Esophagus squamous epithelium (tissue), 5 donors: ENCODE measurements around the gene JUNB. TPM values are rescaled to one million over a fixed set of nuclear protein-coding genes. Genes with fewer than 3 reads are reported as not detected.

ENCODE experiments used
- DNase-seq: peaks from one replicate; lab custom pipeline; 2025; lab: John Stamatoyannopoulos, UW
- H3K27ac ChIP-seq, 4 donors: fragments of 200-600 bp; sonication (generic); one replicate each; pipeline ENCODE4 v1.5.1; 2016 to 2019; ENCODE audit warnings: mild to moderate bottlenecking in 1 of 4
- H3K27me3 ChIP-seq, 4 donors: fragments of 200-600 bp; sonication (generic); 1 replicate in 3 of 4; 2 replicates in 1 of 4; pipeline versions ENCODE4 v1.5.1 to v1.6.0; 2017 to 2021; ENCODE audit warnings: antibody characterized with exemption in 1 of 4
- H3K36me3 ChIP-seq, 3 donors: fragments of 200-600 bp; sonication (generic); one replicate each; pipeline ENCODE4 v1.5.1; 2016 to 2019
- H3K4me1 ChIP-seq, 3 donors: fragments of 200-600 bp; sonication (generic); one replicate each; pipeline ENCODE4 v1.5.1; 2017 to 2019
- H3K4me3 ChIP-seq, 4 donors: fragments of 200-600 bp; sonication (generic); 1 replicate in 3 of 4; 2 replicates in 1 of 4; pipeline ENCODE4 v1.5.1; 2016 to 2019; ENCODE audit warnings: mild to moderate bottlenecking in 2 of 4, moderate library complexity in 1 of 4
- H3K9me3 ChIP-seq, 3 donors: fragments of 200-600 bp; sonication (generic); one replicate each; pipeline ENCODE4 v1.5.1; 2016 to 2019
- CTCF ChIP-seq, 6 experiments: fragments of 450-650 bp in 4 of 6; fragments of 200-600 bp in 2 of 6; sonication (generic) in 2 of 6; IDR thresholded peaks; one replicate each; pipeline ENCODE4 v1.5.1; 2016 to 2019; ENCODE audit warnings: antibody characterized with exemption in 6 of 6, mild to moderate bottlenecking in 4 of 6, moderate library complexity in 4 of 6
- POLR2A ChIP-seq, 4 donors: fragments of 450-650 bp; IDR thresholded peaks; one replicate each; pipeline ENCODE4 v1.6.1; 2017; ENCODE audit warnings: antibody characterized with exemption in 4 of 4, mild to moderate bottlenecking in 4 of 4, moderate library complexity in 3 of 4
- WGBS, 2 donors: methylation state at CpG; one replicate each; pipeline ENCODE4 v1.1.5; 2018; 5-methylcytosine and 5-hydroxymethylcytosine counted together
- intact Hi-C: fragments of 100-400 bp; cut with DNase I; formaldehyde crosslinking; loops from one replicate; pipeline ENCODE4 v1.15.0; 2022
- total RNA-seq, 4 donors: library from RNA; depleted of rRNA; stranded (reverse); fragments of >200 nt; gene quantifications; one replicate each; pipeline ENCODE4 v1.1.0, GENCODE V29; 2016
- donor health status: DM: yes; HTN: yes; CAD: no.

Gene JUNB
- total RNA-seq, 4 donors from 2014 or later: 260 to 945 (median 388) TPM

- WGBS, 2 donors: 28 to 43% methylated on average over 7 to 14 of the region's 60 CpGs
- Histone ChIP-seq H3K9me3 (no peaks in the 10 kb centered on the region), H3K27ac (peak overlapping the region in 2 of 4 donors; percentile 36 to 59), H3K4me1 (peaks cover 11 to 14% (median 11%) of the 10 kb centered on the region in 3 donors), H3K4me3 (peak overlapping the region in 3 of 4 donors; percentile 29 to 59 (median 41)), H3K36me3 (peaks cover 0 to 15% (median 3%) of the 10 kb centered on the region in 3 donors), H3K27me3 (peaks cover 0 to 12% (median 0%) of the 10 kb centered on the region in 4 donors)
- intact Hi-C loops: no loop called here
- TF ChIP-seq POLR2A (IDR thresholded peaks at IDR 0.05): no peak
- TF ChIP-seq CTCF (IDR thresholded peaks at IDR 0.05): peak; percentile 86 to 96 (median 94)
- DNase-seq: no peak
These were observed 33.6 kb upstream of the JUNB start for GRCh38 chr19:12757544-12758274.

- Histone ChIP-seq H3K4me1 (peaks cover 11 to 14% (median 11%) of the 10 kb centered on the region in 3 donors), H3K9me3 (no peaks in the 10 kb centered on the region), H3K27me3 (no peaks in the 10 kb centered on the region), H3K36me3 (peaks cover 0 to 35% (median 13%) of the 10 kb centered on the region in 3 donors), H3K27ac (no peak overlapping the region), H3K4me3 (no peak overlapping the region)
- intact Hi-C loops: no loop called here
- WGBS, 2 donors: 93 to 94% methylated on average over 6 of the region's 6 CpGs
- DNase-seq: no peak
- no peak for TF ChIP-seq CTCF (IDR thresholded peaks at IDR 0.05)
- TF ChIP-seq POLR2A (IDR thresholded peaks at IDR 0.05): no peak
These were observed 31.6 kb upstream of the JUNB start for GRCh38 chr19:12759686-12760085.

- Histone ChIP-seq H3K27me3 (no peaks in the 10 kb centered on the region), H3K4me3 (no peak overlapping the region), H3K4me1 (peaks cover under 1 to 7% (median 7%) of the 10 kb centered on the region in 3 donors), H3K27ac (no peak overlapping the region), H3K36me3 (peaks cover 0 to 67% (median 14%) of the 10 kb centered on the region in 3 donors), H3K9me3 (no peaks in the 10 kb centered on the region)
- intact Hi-C loops: no loop called here
- no peak for DNase-seq
- WGBS, 2 donors: 80% methylated on average over 2 of the region's 11 CpGs; no CpG with 5 or more reads in 1 of the 2 donors
- TF ChIP-seq CTCF (IDR thresholded peaks at IDR 0.05) (no peak), POLR2A (IDR thresholded peaks at IDR 0.05) (no peak)
These were observed 28.2 kb upstream of the JUNB start for GRCh38 chr19:12763100-12763499.

GRCh38 chr19:12764698-12765097 is 26.6 kb upstream of the JUNB start:
- intact Hi-C loops: loop anchor here (5.0 kb wide), 1 partner anchor 38 kb away; the partner anchor contains the start of genes PRDX2 and THSD8
- no peak for DNase-seq
- Histone ChIP-seq H3K9me3 (no peaks in the 10 kb centered on the region), H3K27ac (no peak overlapping the region), H3K4me3 (no peak overlapping the region), H3K27me3 (no peaks in the 10 kb centered on the region), H3K36me3 (peaks cover 0 to 83% (median 14%) of the 10 kb centered on the region in 3 donors), H3K4me1 (peaks cover 0 to 7% (median 6%) of the 10 kb centered on the region in 3 donors)
- 94 to 95% methylated on average over 12 to 13 of the region's 16 CpGs for WGBS, 2 donors
- TF ChIP-seq POLR2A (IDR thresholded peaks at IDR 0.05) (no peak), CTCF (IDR thresholded peaks at IDR 0.05) (no peak)

- Histone ChIP-seq H3K27me3 (no peaks in the 10 kb centered on the region), H3K9me3 (no peaks in the 10 kb centered on the region), H3K36me3 (peaks cover 0 to 97% (median 17%) of the 10 kb centered on the region in 3 donors), H3K27ac (peak overlapping the region in 3 of 4 donors; percentile 59 to 80 (median 72)), H3K4me1 (peaks cover 0 to 7% (median 6%) of the 10 kb centered on the region in 3 donors), H3K4me3 (peak overlapping the region; percentile 18 to 69 (median 43))
- TF ChIP-seq CTCF (IDR thresholded peaks at IDR 0.05): peak; percentile 75 to 98 (median 92)
- no peak for TF ChIP-seq POLR2A (IDR thresholded peaks at IDR 0.05)
- DNase-seq: no peak
- intact Hi-C loops: loop anchor here (5.0 kb wide), 1 partner anchor 36 kb away; the partner anchor contains the start of genes PRDX2 and THSD8
- WGBS, 2 donors: 3 to 27% methylated on average over 11 to 13 of the region's 30 CpGs
These were observed 25.2 kb upstream of the JUNB start for GRCh38 chr19:12766051-12766521.
